Measurements from ENCODE around the gene PTF1A. TPM values are rescaled to one million over a fixed set of nuclear protein-coding genes. Genes with fewer than 3 reads are reported as not detected.

Gene PTF1A
- total RNA-seq, 1 donor from 2014 or later = not detected

GRCh38 chr10:23189024-23189423 is 3.1 kb upstream of the PTF1A start:
- no peak overlapping the region for H3K4me3 ChIP-seq
- no peaks in the 10 kb centered on the region for H3K9me3 ChIP-seq (replicated peaks)
- intact Hi-C loops (cut with micrococcal nuclease) = no loop called here
- DNase-seq = no peak
- H3K27ac ChIP-seq (replicated peaks) = no peak overlapping the region
- peaks cover 14% of the 10 kb centered on the region for H3K4me1 ChIP-seq
- H3K36me3 ChIP-seq = no peaks in the 10 kb centered on the region
- H3K27me3 ChIP-seq (ENCODE audit: low read depth) = peaks cover 100% of the 10 kb centered on the region
- no peak for TF ChIP-seq CTCF (IDR thresholded peaks at IDR 0.05; ENCODE audit: borderline replicate concordance)

GRCh38 chr10:23190872-23191763 is 994 bp upstream of the PTF1A start:
- peaks cover 100% of the 10 kb centered on the region for H3K27me3 ChIP-seq (ENCODE audit: low read depth)
- H3K27ac ChIP-seq (replicated peaks) = no peak overlapping the region
- no peaks in the 10 kb centered on the region for H3K36me3 ChIP-seq
- H3K4me1 ChIP-seq = peaks cover 25% of the 10 kb centered on the region
- H3K9me3 ChIP-seq (replicated peaks) = no peaks in the 10 kb centered on the region
- H3K4me3 ChIP-seq = no peak overlapping the region
- intact Hi-C loops (cut with micrococcal nuclease) = no loop called here
- no peak for TF ChIP-seq CTCF (IDR thresholded peaks at IDR 0.05; ENCODE audit: borderline replicate concordance)
- no peak for DNase-seq

GRCh38 chr10:23192712-23193434 is 761 bp downstream of the PTF1A start:
- DNase-seq = no peak
- intact Hi-C loops (cut with micrococcal nuclease) = no loop called here
- no peak for TF ChIP-seq CTCF (IDR thresholded peaks at IDR 0.05; ENCODE audit: borderline replicate concordance)
- Histone ChIP-seq H3K4me3 (peak overlapping the region; percentile 35), H3K36me3 (no peaks in the 10 kb centered on the region), H3K4me1 (peaks cover 25% of the 10 kb centered on the region), H3K27me3 (ENCODE audit: low read depth) (peaks cover 100% of the 10 kb centered on the region), H3K27ac (replicated peaks) (no peak overlapping the region), H3K9me3 (replicated peaks) (no peaks in the 10 kb centered on the region)

GRCh38 chr10:23193435-23194074 is 1.4 kb downstream of the PTF1A start:
- Histone ChIP-seq H3K36me3 (no peaks in the 10 kb centered on the region), H3K27me3 (ENCODE audit: low read depth) (peaks cover 100% of the 10 kb centered on the region), H3K9me3 (replicated peaks) (no peaks in the 10 kb centered on the region), H3K4me3 (no peak overlapping the region), H3K27ac (replicated peaks) (no peak overlapping the region), H3K4me1 (peaks cover 25% of the 10 kb centered on the region)
- intact Hi-C loops (cut with micrococcal nuclease) = no loop called here
- TF ChIP-seq CTCF (IDR thresholded peaks at IDR 0.05; ENCODE audit: borderline replicate concordance) = no peak
- no peak for DNase-seq

- no peak for TF ChIP-seq CTCF (IDR thresholded peaks at IDR 0.05; ENCODE audit: borderline replicate concordance)
- H3K9me3 ChIP-seq (replicated peaks) = no peaks in the 10 kb centered on the region
- peak overlapping the region; percentile 48 for H3K4me3 ChIP-seq
- H3K27ac ChIP-seq (replicated peaks) = no peak overlapping the region
- DNase-seq = no peak
- H3K4me1 ChIP-seq = peaks cover 25% of the 10 kb centered on the region
- intact Hi-C loops (cut with micrococcal nuclease) = no loop called here
- no peaks in the 10 kb centered on the region for H3K36me3 ChIP-seq
- H3K27me3 ChIP-seq (ENCODE audit: low read depth) = peaks cover 100% of the 10 kb centered on the region
Observed at GRCh38 chr10:23194471-23194965, 2.4 kb downstream of the PTF1A start.
